ENCODE data around the gene SEMA5B.

- no peak for TF ChIP-seq CTCF (IDR thresholded peaks at IDR 0.05)
- no peak for TF ChIP-seq POLR2A (IDR thresholded peaks at IDR 0.05)
These were observed 66.4 kb downstream of the SEMA5B start for GRCh38 chr3:122961146-122961545.
